ENCODE data around the gene ZNF157.

ZNF157 gene

DNA sequence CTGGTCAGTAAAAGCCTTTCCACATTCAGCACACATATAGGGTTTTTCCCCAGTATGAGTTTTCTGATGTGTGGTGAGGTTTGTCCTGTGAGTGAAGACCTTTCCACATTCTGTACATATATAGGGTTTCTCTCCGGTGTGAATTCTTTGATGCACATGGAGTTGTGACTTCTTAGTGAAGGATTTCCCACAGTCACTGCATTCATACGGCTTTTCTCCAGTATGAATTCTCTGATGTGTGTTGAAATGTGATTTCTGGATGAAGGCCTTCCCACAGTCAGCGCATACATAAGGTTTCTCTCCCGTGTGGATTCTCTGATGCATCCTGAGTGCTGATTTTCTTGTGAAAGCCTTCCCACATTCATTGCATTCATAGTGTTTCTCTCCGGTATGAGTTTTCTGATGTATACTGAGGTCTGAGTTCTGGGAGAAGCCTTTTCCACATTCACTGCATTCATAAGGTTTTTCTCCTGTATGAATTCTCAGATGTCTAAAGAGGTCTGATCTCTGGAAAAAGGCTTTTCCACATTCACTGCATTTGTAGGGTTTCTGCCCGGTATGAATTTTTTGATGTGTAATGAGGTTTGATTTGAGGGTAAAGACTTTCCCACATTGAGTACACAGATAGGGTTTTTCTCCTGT lies 77.9 kb downstream of the ZNF157 start:
- H3K9me3 ChIP-seq, result peaks cover 0 to 55% (median 37%) of the 10 kb centered on the region in 3 donors
- TF ChIP-seq, protein P1, sequence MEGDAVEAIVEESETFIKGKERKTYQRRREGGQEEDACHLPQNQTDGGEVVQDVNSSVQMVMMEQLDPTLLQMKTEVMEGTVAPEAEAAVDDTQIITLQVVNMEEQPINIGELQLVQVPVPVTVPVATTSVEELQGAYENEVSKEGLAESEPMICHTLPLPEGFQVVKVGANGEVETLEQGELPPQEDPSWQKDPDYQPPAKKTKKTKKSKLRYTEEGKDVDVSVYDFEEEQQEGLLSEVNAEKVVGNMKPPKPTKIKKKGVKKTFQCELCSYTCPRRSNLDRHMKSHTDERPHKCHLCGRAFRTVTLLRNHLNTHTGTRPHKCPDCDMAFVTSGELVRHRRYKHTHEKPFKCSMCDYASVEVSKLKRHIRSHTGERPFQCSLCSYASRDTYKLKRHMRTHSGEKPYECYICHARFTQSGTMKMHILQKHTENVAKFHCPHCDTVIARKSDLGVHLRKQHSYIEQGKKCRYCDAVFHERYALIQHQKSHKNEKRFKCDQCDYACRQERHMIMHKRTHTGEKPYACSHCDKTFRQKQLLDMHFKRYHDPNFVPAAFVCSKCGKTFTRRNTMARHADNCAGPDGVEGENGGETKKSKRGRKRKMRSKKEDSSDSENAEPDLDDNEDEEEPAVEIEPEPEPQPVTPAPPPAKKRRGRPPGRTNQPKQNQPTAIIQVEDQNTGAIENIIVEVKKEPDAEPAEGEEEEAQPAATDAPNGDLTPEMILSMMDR (IDR thresholded peaks at IDR 0.05), result no peak
- no peaks in the 10 kb centered on the region for H3K4me1 ChIP-seq
- H3K36me3 ChIP-seq, result peaks cover 41 to 61% (median 49%) of the 10 kb centered on the region in 3 donors
- DNase-seq, result no peak
- H3K27me3 ChIP-seq, result no peaks in the 10 kb centered on the region
- H3K4me3 ChIP-seq, result no peak overlapping the region
- H3K27ac ChIP-seq, result no peak overlapping the region
- intact Hi-C loops (cut with DNase I; ENCODE audit: low total_unique reads), result no loop called here

DNA sequence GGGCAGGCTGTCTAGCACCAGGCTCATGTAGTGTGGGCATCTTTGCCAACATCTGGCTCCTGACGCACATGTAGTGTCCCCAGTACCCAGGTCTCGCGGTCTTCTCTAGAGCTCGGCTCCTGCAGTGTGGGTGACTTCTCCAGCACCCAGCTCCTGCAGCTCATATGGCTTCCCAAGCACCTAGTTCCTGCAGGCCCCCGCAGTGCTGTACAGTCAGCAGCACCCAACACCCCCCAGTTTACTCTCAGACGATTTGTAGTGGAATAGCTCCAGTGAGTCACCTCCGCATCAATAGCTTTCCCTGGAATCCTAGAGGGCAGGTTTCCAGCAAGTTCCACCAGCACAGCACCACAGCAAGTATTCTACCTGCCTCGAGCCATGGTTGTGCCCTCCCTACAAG lies 81.7 kb downstream of the ZNF157 start:
- peaks cover 47 to 75% (median 75%) of the 10 kb centered on the region in 3 donors for H3K36me3 ChIP-seq
- H3K9me3 ChIP-seq, result peaks cover 0 to 42% (median 24%) of the 10 kb centered on the region in 3 donors
- no peak overlapping the region for H3K4me3 ChIP-seq
- H3K27ac ChIP-seq, result no peak overlapping the region
- no peaks in the 10 kb centered on the region for H3K27me3 ChIP-seq
- TF ChIP-seq, protein P1 (IDR thresholded peaks at IDR 0.05), result no peak
- DNase-seq, result no peak
- intact Hi-C loops (cut with DNase I; ENCODE audit: low total_unique reads), result no loop called here
- no peaks in the 10 kb centered on the region for H3K4me1 ChIP-seq

DNA sequence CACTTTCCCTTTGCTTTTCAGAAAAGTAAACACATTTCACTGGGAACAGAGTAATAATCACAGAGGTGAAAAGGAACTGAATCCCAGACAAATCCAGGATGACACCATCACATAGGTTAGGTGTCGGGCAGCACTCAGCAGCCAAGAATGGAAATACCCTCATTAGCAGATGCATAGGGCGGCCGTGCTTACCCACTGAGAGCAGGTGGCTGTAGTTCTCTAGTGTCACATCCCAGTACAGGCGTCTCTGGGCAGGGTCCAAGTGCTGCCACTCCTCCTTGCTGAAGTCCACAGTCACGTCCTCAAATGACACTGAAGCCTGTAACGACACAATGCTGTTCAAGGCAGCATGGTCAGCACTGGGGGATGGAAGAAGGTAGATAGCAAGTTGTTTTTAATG lies 85.7 kb downstream of the ZNF157 start:
- intact Hi-C loops (cut with DNase I; ENCODE audit: low total_unique reads), result no loop called here
- TF ChIP-seq, protein P1 (IDR thresholded peaks at IDR 0.05), result no peak
- Histone ChIP-seq H3K9me3 (peaks cover 0 to 7% (median 0%) of the 10 kb centered on the region in 3 donors), H3K4me3 (no peak overlapping the region), H3K36me3 (peaks cover 27 to 46% (median 35%) of the 10 kb centered on the region in 3 donors), H3K27me3 (no peaks in the 10 kb centered on the region), H3K4me1 (no peaks in the 10 kb centered on the region), H3K27ac (no peak overlapping the region)
- no peak for DNase-seq

DNA sequence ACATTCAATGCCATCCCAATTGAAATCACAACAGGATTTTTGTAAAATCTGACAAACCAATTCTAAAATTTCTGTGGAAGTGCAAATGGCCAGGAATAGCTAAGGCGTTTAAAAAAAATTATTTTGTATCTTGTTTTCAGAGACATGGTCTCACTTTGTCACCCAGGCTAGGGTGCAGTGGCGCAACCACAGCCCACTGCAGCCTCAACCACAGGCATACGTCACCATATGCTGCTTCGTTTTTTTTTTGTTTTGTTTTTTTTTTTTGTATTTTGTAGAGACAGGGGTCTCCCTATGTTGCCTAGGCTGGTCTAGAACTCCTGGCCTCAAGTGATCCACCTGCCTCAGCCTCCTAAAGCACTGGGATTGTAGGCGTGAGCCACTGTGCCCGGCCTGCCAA lies 88.2 kb downstream of the ZNF157 start:
- TF ChIP-seq, protein P1 (IDR thresholded peaks at IDR 0.05), result no peak

DNA sequence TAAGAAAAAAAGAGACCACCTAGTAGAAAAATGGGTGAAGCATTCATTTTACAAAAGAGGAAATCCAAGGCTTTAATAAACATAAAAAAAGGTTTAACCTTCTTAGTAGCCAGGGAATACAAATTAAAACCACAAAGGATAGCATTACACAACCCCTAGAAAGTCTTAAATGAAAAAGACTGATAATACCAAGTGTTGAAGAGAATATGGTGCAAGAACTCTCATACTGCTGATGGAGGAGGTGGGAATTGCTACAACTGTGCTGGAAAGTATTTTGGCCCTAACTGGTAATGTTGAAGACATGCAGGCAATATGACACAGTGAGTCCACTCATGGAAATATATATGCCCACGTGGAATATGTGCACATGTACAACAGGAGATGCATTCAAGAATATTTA lies 90.2 kb downstream of the ZNF157 start:
- TF ChIP-seq, protein P1 (IDR thresholded peaks at IDR 0.05), result no peak

More for the DNA sequence above, 88.2 kb downstream of the ZNF157 start:
- Histone ChIP-seq H3K9me3 (peaks cover 0 to 4% (median 3%) of the 10 kb centered on the region in 3 donors), H3K27me3 (no peaks in the 10 kb centered on the region), H3K4me1 (no peaks in the 10 kb centered on the region), H3K36me3 (peaks cover 4 to 25% (median 19%) of the 10 kb centered on the region in 3 donors), H3K4me3 (no peak overlapping the region), H3K27ac (no peak overlapping the region)
- intact Hi-C loops (cut with DNase I; ENCODE audit: low total_unique reads), result no loop called here
- no peak for DNase-seq

More for the DNA sequence above, 90.2 kb downstream of the ZNF157 start:
- intact Hi-C loops (cut with DNase I; ENCODE audit: low total_unique reads), result no loop called here
- H3K36me3 ChIP-seq, result peaks cover 0 to 7% (median 5%) of the 10 kb centered on the region in 3 donors
- no peaks in the 10 kb centered on the region for H3K4me1 ChIP-seq
- peaks cover 0 to 4% (median 3%) of the 10 kb centered on the region in 3 donors for H3K9me3 ChIP-seq
- no peak overlapping the region for H3K4me3 ChIP-seq
- no peaks in the 10 kb centered on the region for H3K27me3 ChIP-seq
- DNase-seq, result no peak
- H3K27ac ChIP-seq, result no peak overlapping the region

Data from tibial artery (tissue), 4 donors.